HG02943 (cell line): ENCODE measurements around the gene HMCN2.

Experiments used
- ATAC-seq: cut with Tn5 transposase; IDR thresholded peaks from one replicate; pipeline ENCODE4 v1.9.1; 2021; ENCODE audit warnings: mild to moderate bottlenecking, low read depth, moderate library complexity; ENCODE audit not compliant: unreplicated experiment

The HMCN2 gene

DNA sequence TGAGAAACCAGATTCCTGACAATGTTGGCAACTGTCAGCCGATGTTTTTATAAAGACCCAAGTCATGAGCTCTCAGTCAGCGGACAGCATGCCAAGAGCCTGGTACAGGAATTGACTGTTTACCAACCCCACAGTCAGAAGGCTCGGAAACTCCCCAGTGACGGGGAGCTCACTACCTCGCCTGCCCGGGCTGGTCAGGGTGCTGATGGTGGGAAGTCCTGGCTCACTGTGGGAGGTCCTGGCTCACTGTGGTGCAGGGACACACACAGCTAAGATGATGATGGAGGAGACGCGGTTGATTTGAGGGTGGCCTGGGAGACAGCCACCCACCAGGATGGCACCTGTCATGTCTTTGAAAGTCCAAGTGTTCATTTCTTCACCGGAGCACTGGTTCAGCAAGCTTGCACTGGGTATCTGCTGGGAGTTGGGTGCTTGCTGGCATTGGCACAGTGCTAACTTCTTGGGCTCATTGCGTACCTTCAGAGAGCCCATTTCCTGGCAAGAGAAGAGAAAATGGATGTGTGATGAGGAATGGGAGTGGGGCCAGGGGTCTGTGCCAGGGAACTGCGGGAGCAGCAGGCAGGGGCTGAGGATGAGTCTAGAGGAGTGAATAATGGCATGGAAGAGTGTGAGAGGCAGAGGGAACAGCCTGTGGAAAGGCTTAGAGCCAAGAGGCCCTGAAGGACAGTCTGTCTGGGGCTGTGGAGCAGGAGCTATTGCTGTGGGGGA is 194.5 kb downstream of the HMCN2 start:
- ATAC-seq = no peak

DNA sequence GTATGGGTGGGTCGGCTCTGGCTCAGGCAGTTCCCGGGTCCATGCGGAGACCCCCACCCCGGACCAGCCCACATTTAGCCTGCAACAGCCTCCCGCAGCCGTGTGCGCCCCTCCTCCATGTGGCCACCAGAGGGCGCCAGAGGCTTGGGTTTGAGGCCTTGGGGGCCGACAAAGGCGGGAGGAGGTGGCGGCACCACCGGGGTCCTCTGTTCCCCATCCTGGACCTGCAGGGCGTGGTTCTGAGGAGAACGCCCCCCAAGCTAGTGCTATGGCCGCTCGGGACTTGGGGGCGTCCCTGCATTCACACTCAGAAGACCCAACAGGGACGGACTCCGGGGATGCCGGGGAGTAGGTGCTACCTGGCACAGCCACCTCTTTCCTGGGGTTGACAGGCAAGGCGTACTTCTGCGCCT is 195.7 kb downstream of the HMCN2 start:
- no peak for ATAC-seq

DNA sequence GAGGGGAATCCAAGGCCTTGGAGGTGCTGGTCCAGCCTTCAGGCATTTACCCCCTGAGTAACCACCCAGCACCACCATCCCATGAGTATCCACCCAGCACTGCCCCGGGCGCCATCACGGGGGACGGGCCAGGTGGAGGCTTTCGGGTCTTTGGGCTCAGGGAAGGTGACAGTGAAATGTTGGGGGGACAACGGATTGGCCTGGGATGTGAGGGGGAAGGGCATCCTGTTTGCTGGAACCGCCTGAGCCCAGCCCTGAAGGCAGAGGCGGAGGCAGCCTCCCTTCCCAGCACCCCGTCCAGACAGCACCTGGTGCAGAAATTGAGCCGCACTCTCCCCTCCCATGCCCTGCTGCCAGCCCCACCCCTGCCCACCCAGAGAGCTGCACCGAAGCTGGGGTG is 196.2 kb downstream of the HMCN2 start:
- ATAC-seq = no peak

DNA sequence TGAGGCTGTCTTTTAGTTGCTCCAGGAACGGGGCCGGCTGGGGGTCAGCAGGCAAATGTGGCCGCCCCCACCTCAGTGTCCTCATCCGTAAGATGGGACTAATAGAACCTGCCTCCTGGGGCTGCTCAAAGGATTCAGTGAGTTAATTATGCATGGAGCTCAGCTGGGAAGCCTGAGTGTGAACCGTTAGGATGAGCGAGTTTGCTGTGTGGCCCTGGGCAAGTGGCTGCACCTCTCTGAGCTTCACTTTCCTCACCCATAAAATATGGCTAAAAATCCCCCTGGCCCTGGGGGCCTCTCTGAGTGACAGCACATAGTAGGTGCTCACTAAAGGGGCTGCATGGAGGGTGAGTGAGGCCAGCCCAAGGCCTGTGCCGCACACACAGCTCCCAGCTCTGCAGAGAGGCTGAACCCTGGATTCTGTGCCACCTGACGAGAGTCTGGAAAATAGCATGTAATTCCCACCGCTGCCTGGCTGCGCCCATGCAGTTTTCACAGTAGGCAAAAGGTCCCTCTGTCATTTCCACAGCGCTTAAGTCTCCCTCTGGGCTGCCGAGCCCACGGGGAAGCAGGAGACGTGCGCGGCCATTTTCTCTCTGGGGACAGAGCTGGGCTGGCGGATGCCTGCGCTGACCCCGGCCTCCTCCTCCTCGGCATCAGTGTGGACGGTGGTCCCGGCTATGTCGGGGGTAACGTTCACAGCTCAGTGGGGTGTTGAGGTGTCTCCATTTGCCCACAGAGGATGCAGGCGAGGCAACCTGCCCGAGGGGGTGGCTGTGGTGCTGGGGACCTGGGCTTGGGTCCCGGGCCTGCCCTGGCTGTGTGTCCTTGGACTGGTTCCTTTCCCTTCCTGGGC is 197.4 kb downstream of the HMCN2 start:
- ATAC-seq = no peak

DNA sequence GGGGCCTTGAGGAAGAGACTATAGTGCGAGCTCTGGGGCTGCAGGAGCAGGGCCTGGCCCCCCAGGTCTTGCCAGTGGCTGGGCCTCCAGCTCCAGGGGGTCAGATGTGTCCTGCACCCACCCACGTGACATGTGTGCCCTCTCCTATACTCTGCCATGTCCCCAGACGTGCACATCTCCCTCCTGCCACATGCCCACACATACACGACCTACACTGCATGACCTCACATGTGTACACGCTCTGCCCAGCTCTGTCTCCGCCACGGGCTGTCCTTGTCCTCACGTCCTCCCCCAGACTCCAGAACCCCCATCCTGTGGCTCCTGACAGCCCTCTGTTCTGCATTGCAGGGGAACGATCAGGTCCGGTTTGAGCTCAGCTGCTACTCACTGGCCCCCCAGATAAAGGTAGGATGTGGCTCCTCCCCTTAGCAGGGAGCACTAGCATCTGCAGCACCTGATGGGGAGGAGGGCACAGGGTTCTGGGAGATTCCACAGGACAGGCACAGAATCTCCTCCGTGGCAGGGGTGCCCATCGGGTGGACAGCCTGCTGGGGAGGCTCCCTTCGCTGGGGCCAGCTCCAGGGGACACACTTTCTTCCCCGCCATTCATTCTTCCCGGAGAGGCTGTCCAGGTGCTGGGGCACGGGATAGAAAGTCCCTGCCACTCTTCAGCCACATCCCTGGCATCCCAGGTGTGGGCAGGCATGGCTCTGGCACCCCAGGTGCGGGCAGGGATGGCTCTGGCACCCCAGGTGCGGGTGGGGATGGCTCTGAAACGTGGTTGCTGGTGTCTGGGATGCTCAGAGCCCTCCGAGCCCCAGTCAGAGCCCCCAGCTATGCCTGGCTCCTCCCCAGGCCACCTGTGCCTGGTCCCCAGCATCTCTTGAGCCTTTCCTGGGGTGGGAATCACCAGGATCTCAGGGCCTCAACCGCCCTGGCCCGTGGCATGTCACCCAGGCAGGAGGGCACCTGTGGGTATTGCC is 198.5 kb downstream of the HMCN2 start:
- no peak for ATAC-seq

DNA sequence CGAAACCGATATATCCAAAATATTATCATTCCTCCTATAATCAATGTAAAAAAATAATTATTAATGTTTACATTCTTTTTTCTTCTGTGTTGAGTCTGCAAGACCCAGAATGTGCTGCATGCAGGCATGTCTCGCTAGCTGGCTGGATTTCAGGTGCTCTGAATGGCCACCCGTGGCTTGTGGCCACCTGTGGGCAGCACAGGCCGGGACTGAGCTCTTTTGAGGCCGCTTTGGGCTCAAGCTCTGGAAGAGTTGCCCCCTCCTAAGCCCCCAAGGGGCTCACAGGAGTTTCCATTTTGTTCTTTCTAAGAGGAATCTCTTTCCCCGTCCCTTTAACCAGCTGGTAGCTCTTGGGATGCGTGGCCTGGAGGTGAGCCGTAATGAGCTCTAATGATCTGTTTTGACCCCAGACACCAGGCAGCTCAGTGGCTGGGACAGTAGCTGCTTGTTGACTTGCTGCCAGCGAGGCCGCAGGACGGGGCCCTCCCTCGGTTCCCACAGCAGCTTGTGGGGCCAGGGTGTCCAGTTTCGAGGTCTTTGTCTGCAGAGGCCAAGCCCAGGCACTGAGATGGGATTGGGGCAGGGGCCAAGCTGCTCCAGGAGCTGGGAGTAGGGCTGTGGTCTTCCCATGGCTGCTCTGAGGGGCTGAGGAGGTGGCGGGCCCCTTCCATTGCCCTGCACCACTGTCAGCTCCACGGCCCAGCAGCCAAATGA is 200.0 kb downstream of the HMCN2 start:
- no peak for ATAC-seq

DNA sequence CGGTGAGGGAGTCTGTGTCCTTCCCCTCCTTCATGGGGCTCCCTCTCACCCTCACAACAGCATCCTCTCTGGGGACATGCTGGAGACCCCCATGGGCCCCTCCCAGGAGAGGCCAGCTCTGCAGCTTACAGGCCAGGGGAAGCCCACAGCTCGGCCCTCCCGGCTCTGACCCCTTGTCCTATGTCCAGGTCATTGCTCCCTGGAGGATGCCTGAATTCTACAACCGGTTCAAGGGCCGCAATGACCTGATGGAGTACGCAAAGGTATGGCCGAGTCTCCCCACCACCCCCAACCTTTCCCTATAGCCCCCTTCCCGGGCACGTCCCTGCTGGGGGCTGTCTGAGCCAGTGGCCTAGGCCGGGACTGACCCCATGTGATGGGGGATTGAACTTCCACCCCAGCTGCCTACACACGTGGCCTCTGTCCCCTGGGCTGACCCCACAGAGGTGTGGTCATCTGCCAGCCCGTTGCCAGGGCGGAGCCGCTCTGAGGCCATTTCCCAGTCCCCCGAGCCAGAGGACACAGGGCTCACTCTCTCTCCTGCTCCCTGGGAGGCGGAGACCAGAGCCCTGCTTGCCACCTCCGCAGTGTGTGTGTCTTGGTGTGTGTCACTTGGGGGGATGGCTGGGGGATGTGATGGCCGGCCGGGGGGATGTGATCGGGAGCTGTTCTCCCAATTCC is 201.1 kb downstream of the HMCN2 start:
- no peak for ATAC-seq

DNA sequence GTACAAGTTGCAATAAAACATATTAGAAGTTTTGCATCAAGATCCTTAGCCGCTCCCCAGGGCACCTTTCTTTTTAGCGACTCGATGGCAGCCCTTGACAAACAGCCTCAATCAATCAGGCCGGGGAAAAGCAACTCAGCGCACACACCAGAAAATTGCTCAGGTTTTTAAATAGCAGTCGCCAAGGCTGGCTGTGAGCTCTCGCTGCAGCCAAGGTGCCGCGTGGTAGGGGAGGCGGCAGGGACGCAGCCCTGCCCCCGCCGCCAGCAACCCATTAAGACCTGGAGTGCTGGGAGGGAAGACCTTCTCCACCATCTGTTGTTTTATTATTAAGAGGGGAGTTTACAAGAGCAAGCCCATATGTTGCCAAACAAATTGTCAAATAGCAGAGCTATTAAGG is 201.8 kb downstream of the HMCN2 start:
- ATAC-seq = no peak

DNA sequence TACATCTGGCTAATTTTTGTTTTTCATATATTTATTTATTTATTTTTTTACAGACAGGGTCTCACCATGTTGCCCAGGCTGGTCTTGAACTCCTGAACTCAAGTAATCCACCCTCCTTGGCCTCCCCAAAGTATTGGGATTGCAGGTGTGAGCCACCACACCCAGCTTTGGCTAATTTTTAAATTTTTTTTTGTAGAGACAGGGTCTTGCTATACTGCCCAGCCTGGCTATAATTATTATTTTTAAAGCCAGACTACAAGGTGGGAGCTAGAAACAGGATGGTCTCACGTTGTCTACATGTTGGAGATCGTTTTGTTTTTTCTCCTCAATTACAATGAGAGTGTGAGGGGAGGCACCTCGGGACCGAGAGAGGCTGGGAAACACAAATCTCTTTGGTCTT is 203.0 kb downstream of the HMCN2 start:
- no peak for ATAC-seq

DNA sequence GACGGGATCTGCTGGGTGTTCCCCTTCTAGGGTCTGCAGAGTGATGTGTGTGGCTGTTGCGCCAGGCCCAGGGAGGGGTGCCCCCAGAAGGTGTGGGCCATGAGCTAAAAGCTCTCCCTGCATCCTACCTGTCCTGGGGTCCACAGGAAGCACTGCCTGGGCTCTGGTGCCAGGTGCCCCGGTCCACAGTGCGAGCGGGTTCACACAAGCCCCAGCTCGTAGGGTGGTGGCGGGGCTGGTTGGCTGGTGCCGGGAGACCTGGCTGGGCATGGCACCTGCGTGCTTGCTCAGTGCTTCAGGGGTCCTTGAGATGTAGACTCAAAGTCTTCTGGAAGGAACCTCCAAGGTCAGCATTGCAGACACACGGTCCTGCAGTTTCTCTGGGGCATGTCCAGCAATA is 204.7 kb downstream of the HMCN2 start:
- ATAC-seq = no peak

DNA sequence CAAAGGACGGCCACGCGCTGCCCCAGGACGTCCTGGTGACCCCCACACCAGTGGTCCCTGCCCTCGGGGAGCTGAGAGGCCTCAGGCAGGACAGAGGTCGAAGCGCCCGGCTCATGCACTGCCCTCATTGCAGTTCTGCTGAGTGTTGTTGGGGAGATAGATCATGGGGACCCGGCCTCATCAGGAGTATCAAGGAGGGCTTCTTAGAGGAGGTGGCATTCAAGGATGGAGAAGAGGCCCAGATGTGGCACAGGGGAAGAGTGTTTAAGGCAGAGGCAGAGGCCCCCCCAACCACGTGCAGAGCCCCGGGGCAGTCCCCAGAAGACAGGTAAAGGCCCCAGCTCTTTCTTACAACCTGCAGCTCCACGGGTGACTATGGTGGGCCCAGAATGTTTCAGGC is 205.4 kb downstream of the HMCN2 start:
- ATAC-seq = no peak

DNA sequence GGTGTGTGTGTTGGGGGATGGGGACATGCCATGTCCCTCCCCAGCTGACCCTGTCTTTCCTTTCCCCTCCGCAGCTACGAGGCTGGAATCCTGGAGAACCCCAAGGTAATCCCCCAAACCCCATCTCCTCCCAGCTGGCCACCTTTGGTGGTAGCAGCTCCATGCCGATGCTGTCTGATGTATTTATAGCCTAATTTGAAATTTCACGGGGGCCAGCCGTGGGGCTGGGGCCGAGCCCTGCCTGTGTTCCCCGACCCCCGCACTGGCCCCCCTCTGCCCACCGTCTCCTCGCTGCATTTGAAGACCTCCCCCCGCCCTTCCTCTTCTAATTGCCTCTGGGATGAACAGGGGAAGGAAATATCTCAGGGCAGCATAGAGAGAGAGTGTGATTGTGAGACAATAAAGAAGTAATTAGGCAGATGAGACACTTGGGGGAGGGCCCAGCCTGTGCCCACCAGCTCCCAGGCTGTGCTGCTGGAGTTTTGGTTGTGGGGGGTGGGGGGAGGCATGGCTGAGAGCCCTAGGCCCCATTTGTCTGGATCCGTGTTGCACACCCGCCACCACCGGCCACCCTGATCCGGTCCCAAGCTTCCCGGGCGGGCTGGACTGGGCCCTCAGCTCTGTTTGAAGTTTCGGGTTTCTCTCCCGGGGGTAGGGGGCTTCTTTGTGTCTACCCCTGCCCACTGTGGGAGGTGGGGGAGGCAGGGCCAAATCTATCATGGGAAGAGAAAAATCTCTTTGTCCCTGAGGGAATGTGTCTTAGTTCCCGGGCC is 206.0 kb downstream of the HMCN2 start:
- ATAC-seq = no peak

DNA sequence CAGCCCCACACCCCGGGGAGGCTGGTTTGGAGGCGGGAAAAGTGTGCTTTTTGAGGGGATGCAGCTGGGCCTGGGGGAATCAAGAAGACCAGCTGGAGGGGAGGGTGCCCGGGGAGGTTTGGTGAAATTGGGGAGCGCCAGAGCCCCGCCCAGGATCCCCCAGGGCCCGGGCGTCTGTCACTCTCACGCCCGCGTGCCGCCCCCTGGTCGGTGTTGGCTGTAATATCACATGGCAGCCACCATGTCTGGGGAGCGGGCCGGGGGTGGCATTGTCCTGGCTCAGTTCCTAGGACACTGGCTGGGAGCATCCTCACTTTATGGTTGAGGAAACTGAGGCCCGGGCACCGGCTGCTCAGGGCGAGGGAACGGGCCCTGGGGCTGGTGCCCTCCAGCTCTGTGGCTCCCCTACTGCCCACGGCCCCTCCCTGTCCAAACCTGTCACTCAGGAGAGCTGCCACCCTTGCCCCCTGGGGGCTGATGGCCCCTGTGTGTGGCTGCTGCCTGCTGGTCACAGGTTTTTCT is 206.7 kb downstream of the HMCN2 start:
- no peak for ATAC-seq

DNA sequence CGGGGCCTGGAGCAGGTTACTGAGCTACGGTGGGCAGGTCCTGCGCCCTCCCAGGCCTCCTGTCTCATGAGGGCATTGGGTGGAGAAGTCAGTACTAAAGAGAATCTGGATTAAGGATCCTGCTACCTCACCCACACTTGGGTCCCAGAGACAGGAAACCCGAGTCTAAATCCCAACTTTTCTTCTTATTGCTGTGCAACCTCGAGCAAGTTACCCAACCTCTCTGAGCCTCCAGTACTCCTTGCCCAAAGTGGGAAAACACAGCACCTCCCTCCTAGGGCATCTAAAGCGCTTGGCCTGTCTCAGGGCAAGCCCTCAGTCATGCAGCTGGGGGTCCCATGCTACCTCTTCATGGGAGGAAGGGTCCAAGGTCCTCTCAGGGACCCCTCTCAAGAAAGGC is 207.4 kb downstream of the HMCN2 start:
- no peak for ATAC-seq

DNA sequence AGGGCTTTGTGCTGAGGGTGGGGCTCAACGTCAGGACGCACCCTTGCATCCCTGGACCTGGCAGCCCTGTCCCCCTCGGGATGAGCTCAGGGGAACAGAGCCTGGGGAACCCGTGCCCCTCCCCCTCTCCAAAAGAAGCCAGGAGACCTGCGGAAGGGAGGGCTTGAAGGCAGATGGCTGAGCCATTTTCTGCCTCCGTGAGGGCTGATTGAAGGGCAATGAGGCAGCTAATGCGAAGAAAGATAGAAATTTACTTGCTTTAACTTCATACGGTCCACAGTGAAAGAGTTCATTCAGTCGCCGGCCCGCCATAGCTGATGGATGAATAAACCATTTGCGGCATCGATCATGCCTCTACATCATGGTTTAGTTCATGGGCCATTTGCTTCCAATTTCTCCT is 208.0 kb downstream of the HMCN2 start:
- no peak for ATAC-seq

DNA sequence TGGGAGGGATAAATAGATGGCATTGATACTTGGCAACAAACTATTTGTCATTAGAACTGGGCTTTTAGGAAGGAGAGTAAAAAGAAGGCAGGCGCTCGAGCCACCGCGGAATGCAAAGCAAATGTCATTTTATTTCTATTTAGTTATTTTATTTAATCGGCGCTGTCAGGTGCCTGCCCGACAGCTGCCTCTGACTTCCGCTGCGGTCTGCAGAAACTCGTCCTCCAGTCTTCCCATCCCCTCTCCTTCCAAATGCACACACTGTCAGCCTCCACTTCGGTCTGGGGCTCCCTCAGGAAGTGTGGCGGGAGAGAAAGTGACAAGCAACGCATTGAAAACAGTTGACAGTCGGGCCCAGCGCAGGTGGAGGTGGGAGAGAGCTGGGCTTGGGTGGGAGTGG is 208.5 kb downstream of the HMCN2 start:
- no peak for ATAC-seq

DNA sequence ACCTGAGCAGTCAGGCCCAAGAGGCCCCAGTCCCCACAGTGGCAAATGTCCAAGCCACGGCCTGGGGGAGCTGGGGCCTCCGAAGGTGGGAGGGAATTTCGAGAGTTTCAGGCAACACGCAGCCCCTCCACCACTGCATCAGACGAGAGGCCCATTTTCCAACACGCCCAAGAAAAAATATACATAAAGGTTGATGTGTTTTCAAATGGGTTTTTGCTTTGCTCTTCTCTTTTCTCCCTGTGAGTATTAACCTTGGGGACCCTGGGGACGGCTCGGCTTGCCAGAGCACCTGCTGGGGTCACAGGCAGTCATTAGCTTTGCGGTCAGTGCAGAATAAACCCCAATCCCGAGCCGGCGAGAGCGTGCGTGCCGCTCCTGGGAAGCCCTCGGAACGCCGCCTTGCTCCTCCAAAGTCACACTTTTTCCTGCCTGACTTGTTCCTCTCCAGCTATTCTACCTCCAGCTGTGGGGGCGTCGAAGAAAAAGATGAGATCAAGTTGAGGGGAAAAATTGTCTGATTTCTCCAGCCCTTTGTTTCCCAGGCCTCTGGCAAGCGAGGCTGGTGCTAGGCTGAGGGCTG is 210.7 kb downstream of the HMCN2 start:
- ATAC-seq = no peak

DNA sequence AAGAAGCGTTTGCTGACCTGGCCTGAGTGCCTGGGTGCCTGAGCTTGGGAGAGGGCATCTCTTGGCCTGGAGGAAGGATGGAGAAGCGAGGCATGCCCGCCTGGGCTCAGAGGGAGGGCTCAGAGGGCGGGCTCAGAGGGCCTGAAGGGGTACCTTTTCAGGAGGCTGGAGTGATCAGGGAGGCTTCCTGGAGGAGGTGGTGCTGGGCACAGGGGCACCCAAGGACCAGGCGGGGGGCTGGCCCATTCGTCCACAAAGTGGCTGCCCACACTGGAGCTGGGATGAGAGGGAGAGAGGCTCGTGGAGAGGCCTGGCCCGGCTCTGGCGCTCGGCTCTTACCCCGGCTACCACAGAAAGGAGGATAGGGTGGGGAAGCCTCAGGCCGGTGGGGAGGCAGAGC is 212.0 kb downstream of the HMCN2 start:
- no peak for ATAC-seq
